Bronchial smooth muscle cell (primary cell): Measurements from ENCODE around the gene ZNF333. TPM values are rescaled to one million over a fixed set of nuclear protein-coding genes. Genes with fewer than 3 reads are reported as not detected.

Experiments used
- total RNA-seq: library from RNA; depleted of rRNA; stranded (reverse); fragments of >200 nt; gene quantifications from 2 replicates; pipeline ENCODE4 v1.2.1, GENCODE V29; 2014

The ZNF333 gene
- 20.5 and 32.8 TPM in 2 replicates for total RNA-seq

GRCh38 chr19:14689598-14690503 lies at the start of gene ZNF333:
TSS of gene ZNF333 (plus strand) at chr19:14690048. CDS start at chr19:14693492, 3,444 bp downstream.

GRCh38 chr19:14674764-14675163 lies 15.1 kb upstream of the ZNF333 start, which contains the start of gene ADGRE3:
TSS of gene ADGRE3 (minus strand) at chr19:14674844. CDS start at chr19:14674770, 74 bp downstream.

GRCh38 chr19:14778110-14778845 lies 88.4 kb downstream of the ZNF333 start, which contains the start of gene ADGRE2:
TSS of gene ADGRE2 (minus strand) at chr19:14778560. CDS start at chr19:14776756, 1,804 bp downstream.

Other genes with a start within 250 kb of the ZNF333 start
- 3.8 and 6.6 TPM in 2 replicates for gene PTGER1, start 214.7 kb upstream of the ZNF333 start, total RNA-seq
- gene GIPC1, start 193.9 kb upstream of the ZNF333 start, total RNA-seq: 90.6 and 123 TPM in 2 replicates
- 52.8 and 63.5 TPM in 2 replicates for gene DNAJB1, start 171.7 kb upstream of the ZNF333 start, total RNA-seq
- 24.0 and 33.9 TPM in 2 replicates for gene TECR, start 160.5 kb upstream of the ZNF333 start, total RNA-seq
- gene NDUFB7, start 118.0 kb upstream of the ZNF333 start, total RNA-seq: 247 and 389 TPM in 2 replicates
- 0.09 and 0.16 TPM in 2 replicates for gene CLEC17A, start 107.0 kb upstream of the ZNF333 start, total RNA-seq
- gene ADGRE3, start 15.2 kb upstream of the ZNF333 start, total RNA-seq: not detected in 2 replicates
- under 0.01 TPM in 1 of 2 replicates, not detected in the other for gene ADGRE2, start 88.5 kb downstream of the ZNF333 start, total RNA-seq
- not detected in 2 replicates for gene OR7A5, start 145.1 kb downstream of the ZNF333 start, total RNA-seq
- gene OR7C1, start 145.1 kb downstream of the ZNF333 start, total RNA-seq: not detected in 2 replicates
- not detected in 2 replicates for gene OR7A10, start 158.9 kb downstream of the ZNF333 start, total RNA-seq
- not detected in 2 replicates for gene OR7A17, start 196.1 kb downstream of the ZNF333 start, total RNA-seq